MCF 10A (cell line): ENCODE results near the gene SFXN1. TPM values are rescaled to one million over a fixed set of nuclear protein-coding genes. Genes with fewer than 3 reads are reported as not detected.

Source experiments
- BruUV-seq: library from RNA; stranded (reverse); fragments of 400-500 nt; replicated peaks from 2 replicates; lab custom pipeline; 2021; lab: Mats Ljungman, UMichigan
- CTCF ChIA-PET: fragments of 300-600 bp; sonication (Branson Sonifier 250); formaldehyde crosslinking; extraction: SDS; loops from one replicate; lab custom pipeline; 2021; ENCODE audit warnings: antibody characterized with exemption, inconsistent platforms; lab: Yijun Ruan, JAX
- POLR2A ChIA-PET: fragments of 300-600, 350-650 bp; sonication (Branson Sonifier 250); formaldehyde crosslinking; extraction: SDS; loops from one replicate; lab custom pipeline; 2020; ENCODE audit warnings: antibody characterized with exemption, inconsistent platforms; lab: Yijun Ruan, JAX
- DNase-seq: peaks from one replicate; pipeline ENCODE4 v3.0.0-alpha.2; 2018; ENCODE audit not compliant: unreplicated experiment
- H3K27ac Mint-ChIP-seq: one replicate; pipeline ENCODE4 v1.8.0; 2022; ENCODE audit warnings: mild to moderate bottlenecking, low read depth, mixed read lengths; ENCODE audit not compliant: unreplicated experiment
- H3K27me3 Mint-ChIP-seq: one replicate; pipeline ENCODE4 v1.8.0; 2022; ENCODE audit warnings: mixed read lengths; ENCODE audit not compliant: insufficient read depth, unreplicated experiment
- H3K36me3 Mint-ChIP-seq: one replicate; pipeline ENCODE4 v1.8.0; 2022; ENCODE audit warnings: mild to moderate bottlenecking, moderate library complexity, mixed read lengths; ENCODE audit not compliant: insufficient read depth, unreplicated experiment
- H3K4me1 Mint-ChIP-seq: one replicate; pipeline ENCODE4 v1.8.0; 2022; ENCODE audit warnings: mixed read lengths; ENCODE audit not compliant: insufficient read depth, unreplicated experiment
- H3K4me3 Mint-ChIP-seq: one replicate; pipeline ENCODE4 v1.8.0; 2022; ENCODE audit warnings: mild to moderate bottlenecking, moderate library complexity, mixed read lengths; ENCODE audit not compliant: unreplicated experiment
- H3K9me3 Mint-ChIP-seq: one replicate; pipeline ENCODE4 v1.8.0; 2022; ENCODE audit warnings: mixed read lengths; ENCODE audit not compliant: unreplicated experiment
- intact Hi-C: fragments of 100-400 bp; cut with micrococcal nuclease; formaldehyde crosslinking; loops from 2 replicates; pipeline ENCODE4 v1.14.1; 2022
- total RNA-seq: library from RNA; stranded (reverse); gene quantifications from 2 replicates; pipeline ENCODE4 v1.2.3, GENCODE V29; 2022
- TF ChIP-seq, protein P1 (sequence below): fragments of 200-600 bp; IDR thresholded peaks from one replicate; pipeline ENCODE4 v1.8.0; 2022; ENCODE audit warnings: antibody characterized with exemption, mild to moderate bottlenecking; ENCODE audit not compliant: unreplicated experiment

Gene SFXN1
- total RNA-seq, 1 experiment from 2014 or later = 91.8 TPM

DNA sequence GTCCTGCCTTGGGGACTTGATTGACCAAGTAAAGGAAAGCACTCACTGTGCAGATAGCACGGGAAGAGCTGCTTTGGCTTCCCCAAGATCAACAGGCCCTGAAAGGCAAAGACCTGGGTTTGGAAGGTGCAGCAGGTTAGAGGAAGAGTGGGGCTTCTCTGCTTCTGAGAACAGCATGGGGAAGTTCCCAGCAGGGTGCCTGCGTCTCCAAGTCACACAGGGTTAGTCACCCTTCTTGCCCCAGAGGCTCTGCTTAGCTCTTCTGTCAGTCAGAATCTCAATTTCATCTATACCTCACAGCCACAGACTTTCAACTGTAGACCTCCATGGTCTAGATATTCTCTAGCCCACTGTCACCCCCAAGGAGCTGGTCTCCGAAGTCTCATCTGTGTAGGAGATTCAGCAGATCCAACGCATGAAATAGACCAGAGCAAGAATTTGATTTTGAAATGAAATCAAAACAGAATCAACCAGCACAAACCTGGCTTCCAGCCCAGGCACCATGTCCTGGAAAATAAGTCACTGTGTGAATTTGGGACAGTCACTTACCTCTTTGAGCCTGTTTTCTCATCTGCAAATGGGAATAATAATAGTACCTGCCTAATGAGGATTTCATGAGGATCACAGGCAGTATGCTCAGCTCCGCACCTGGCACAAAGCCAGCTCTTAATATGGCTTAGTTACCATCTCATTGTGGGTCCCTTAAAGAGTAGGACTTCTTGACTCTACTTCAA lies 64.0 kb downstream of the SFXN1 start:
- TF ChIP-seq, protein P1, sequence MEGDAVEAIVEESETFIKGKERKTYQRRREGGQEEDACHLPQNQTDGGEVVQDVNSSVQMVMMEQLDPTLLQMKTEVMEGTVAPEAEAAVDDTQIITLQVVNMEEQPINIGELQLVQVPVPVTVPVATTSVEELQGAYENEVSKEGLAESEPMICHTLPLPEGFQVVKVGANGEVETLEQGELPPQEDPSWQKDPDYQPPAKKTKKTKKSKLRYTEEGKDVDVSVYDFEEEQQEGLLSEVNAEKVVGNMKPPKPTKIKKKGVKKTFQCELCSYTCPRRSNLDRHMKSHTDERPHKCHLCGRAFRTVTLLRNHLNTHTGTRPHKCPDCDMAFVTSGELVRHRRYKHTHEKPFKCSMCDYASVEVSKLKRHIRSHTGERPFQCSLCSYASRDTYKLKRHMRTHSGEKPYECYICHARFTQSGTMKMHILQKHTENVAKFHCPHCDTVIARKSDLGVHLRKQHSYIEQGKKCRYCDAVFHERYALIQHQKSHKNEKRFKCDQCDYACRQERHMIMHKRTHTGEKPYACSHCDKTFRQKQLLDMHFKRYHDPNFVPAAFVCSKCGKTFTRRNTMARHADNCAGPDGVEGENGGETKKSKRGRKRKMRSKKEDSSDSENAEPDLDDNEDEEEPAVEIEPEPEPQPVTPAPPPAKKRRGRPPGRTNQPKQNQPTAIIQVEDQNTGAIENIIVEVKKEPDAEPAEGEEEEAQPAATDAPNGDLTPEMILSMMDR = no peak
- no peaks in the 10 kb centered on the region for H3K36me3 Mint-ChIP-seq
- intact Hi-C loops = no loop called here
- H3K27me3 Mint-ChIP-seq = peaks cover under 1% of the 10 kb centered on the region
- H3K4me3 Mint-ChIP-seq = no peak overlapping the region
- no peak overlapping the region for H3K27ac Mint-ChIP-seq
- peak; percentile 57 for DNase-seq
- peaks cover 7% of the 10 kb centered on the region for H3K9me3 Mint-ChIP-seq
- CTCF ChIA-PET = interaction anchor here (0.6 to 2.1 kb wide), 7 partner anchors 9 to 187 kb away, joined by 3 to 16 read pairs (median 3); no protein-coding TSS in a partner anchor
- no peaks in the 10 kb centered on the region for H3K4me1 Mint-ChIP-seq
- no TSS peak for BruUV-seq
- POLR2A ChIA-PET = interaction anchor here (0.6 kb wide), 1 partner anchor 180 kb away, joined by 3 read pairs; no protein-coding TSS in a partner anchor

DNA sequence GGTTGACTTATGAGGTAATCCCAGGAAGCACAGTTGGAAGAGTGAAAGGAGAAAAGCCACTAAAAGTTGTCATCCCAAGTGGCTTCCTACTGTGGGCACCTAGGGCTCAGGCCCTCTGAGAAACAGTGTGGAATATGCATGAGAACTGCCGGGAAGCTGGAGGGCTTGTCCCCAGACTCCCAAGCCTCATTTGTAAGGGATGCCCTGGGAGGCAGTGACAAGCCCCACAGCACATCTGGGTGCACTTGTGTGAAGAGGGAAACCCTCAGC lies 64.5 kb downstream of the SFXN1 start:
- BruUV-seq = no TSS peak
- H3K36me3 Mint-ChIP-seq = no peaks in the 10 kb centered on the region
- intact Hi-C loops = no loop called here
- H3K4me3 Mint-ChIP-seq = no peak overlapping the region
- POLR2A ChIA-PET = no interaction called here
- no peak overlapping the region for H3K27ac Mint-ChIP-seq
- peaks cover 6% of the 10 kb centered on the region for H3K27me3 Mint-ChIP-seq
- peaks cover 7% of the 10 kb centered on the region for H3K9me3 Mint-ChIP-seq
- TF ChIP-seq, protein P1 = no peak
- no peak for DNase-seq
- CTCF ChIA-PET = interaction anchor here (0.8 to 2.1 kb wide), 4 partner anchors 9 to 187 kb away, joined by 3 to 16 read pairs (median 4); no protein-coding TSS in a partner anchor
- no peaks in the 10 kb centered on the region for H3K4me1 Mint-ChIP-seq

DNA sequence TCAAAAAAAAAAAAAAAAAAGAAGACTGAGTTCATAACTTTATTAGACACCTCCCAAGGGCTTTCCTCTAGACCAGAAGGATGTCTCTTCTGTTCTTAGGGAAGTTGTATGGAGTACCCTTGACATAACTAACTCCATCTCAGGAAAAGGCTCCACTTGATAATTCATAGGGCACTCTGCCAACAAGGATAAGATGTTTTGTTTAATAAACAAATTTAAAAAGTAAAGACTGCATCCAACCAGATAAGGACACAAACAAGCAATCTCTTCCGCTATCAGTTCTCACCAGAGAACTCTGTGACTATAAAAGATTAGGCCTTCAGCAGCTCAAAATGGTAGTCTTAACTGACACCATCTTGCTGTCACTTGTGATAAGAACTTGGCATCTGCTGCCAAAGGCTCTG lies 65.8 kb downstream of the SFXN1 start:
- H3K4me3 Mint-ChIP-seq = no peak overlapping the region
- H3K27ac Mint-ChIP-seq = no peak overlapping the region
- H3K27me3 Mint-ChIP-seq = peaks cover 18% of the 10 kb centered on the region
- H3K36me3 Mint-ChIP-seq = no peaks in the 10 kb centered on the region
- ChIA-PET CTCF (interaction anchor here (0.5 to 2.4 kb wide), 2 partner anchors 10 to 565 kb away, joined by 4 to 9 read pairs; no protein-coding TSS in a partner anchor), POLR2A (no interaction called here)
- no peak for DNase-seq
- H3K9me3 Mint-ChIP-seq = peaks cover 7% of the 10 kb centered on the region
- intact Hi-C loops = no loop called here
- TF ChIP-seq, protein P1 = no peak
- BruUV-seq = no TSS peak
- no peaks in the 10 kb centered on the region for H3K4me1 Mint-ChIP-seq

DNA sequence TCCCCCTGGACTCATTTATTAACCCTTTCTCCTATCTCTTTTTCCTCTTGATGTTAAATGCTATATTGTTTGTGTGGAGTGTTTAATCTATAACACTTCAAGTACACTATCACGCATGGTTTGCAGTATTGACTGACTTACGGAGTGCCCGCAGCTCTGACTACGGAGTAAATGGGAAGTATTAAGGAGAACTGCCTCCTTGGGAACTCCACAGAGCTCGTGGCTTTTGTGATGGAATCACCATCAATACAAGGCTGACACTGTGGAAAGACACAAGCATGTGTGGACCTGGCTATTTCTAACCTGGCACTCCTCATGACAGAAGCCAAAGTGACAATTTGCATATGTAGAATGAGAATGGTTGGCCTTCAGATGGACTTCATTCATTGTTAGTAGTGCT lies 66.2 kb downstream of the SFXN1 start:
- ChIA-PET CTCF (interaction anchor here (1.1 to 2.4 kb wide), 3 partner anchors 10 to 723 kb away, joined by 3 to 9 read pairs (median 3); no protein-coding TSS in a partner anchor), POLR2A (no interaction called here)
- no TSS peak for BruUV-seq
- no peaks in the 10 kb centered on the region for H3K36me3 Mint-ChIP-seq
- H3K4me3 Mint-ChIP-seq = no peak overlapping the region
- intact Hi-C loops = no loop called here
- peaks cover 23% of the 10 kb centered on the region for H3K27me3 Mint-ChIP-seq
- TF ChIP-seq, protein P1 = no peak
- no peaks in the 10 kb centered on the region for H3K4me1 Mint-ChIP-seq
- no peak overlapping the region for H3K27ac Mint-ChIP-seq
- no peak for DNase-seq
- peaks cover 7% of the 10 kb centered on the region for H3K9me3 Mint-ChIP-seq
